GM18517 (cell line): ENCODE measurements around the gene CFAP221.

ENCODE experiments used
- ATAC-seq: cut with Tn5 transposase; IDR thresholded peaks from one replicate; pipeline ENCODE4 v1.9.1; 2021; ENCODE audit warnings: mild to moderate bottlenecking, moderate library complexity; ENCODE audit not compliant: unreplicated experiment

CFAP221 gene

GRCh38 chr2:119638685-119639554, 94.7 kb downstream of the CFAP221 start:
- no peak for ATAC-seq

- ATAC-seq, result peak; percentile 92
These were observed 97.5 kb downstream of the CFAP221 start for GRCh38 chr2:119641562-119642258.

GRCh38 chr2:119644186-119644585, 99.9 kb downstream of the CFAP221 start:
- ATAC-seq, result no peak

GRCh38 chr2:119645173-119645855, 101.1 kb downstream of the CFAP221 start:
- no peak for ATAC-seq

- ATAC-seq, result no peak
These were observed 101.9 kb downstream of the CFAP221 start for GRCh38 chr2:119646149-119646548.

GRCh38 chr2:119647440-119648169, 103.4 kb downstream of the CFAP221 start:
- peak; percentile 91 for ATAC-seq

GRCh38 chr2:119649364-119649917, 105.2 kb downstream of the CFAP221 start:
- ATAC-seq, result no peak

GRCh38 chr2:119650206-119650605, 106.0 kb downstream of the CFAP221 start:
- ATAC-seq, result no peak

- no peak for ATAC-seq
These were observed 106.7 kb downstream of the CFAP221 start for GRCh38 chr2:119650846-119651370.

GRCh38 chr2:119657466-119658145, 113.4 kb downstream of the CFAP221 start:
- ATAC-seq, result no peak

- no peak for ATAC-seq
These were observed 115.5 kb downstream of the CFAP221 start for GRCh38 chr2:119659601-119660342.

GRCh38 chr2:119660343-119660658, 116.1 kb downstream of the CFAP221 start:
- no peak for ATAC-seq

- ATAC-seq, result no peak
These were observed 118.0 kb downstream of the CFAP221 start for GRCh38 chr2:119662297-119662696.

GRCh38 chr2:119668546-119668945, 124.3 kb downstream of the CFAP221 start:
- ATAC-seq, result no peak

- no peak for ATAC-seq
These were observed 126.8 kb downstream of the CFAP221 start for GRCh38 chr2:119671016-119671415.

GRCh38 chr2:119671752-119672151, 127.5 kb downstream of the CFAP221 start:
- no peak for ATAC-seq

GRCh38 chr2:119672161-119672862, 128.1 kb downstream of the CFAP221 start:
- ATAC-seq, result no peak

GRCh38 chr2:119673796-119674195, 129.5 kb downstream of the CFAP221 start:
- ATAC-seq, result no peak
